H1 (cell line): ENCODE data around the gene SPATA31E1. TPM values are rescaled to one million over a fixed set of nuclear protein-coding genes. Genes with fewer than 3 reads are reported as not detected.

Source experiments
- CTCF ChIA-PET: fragments of 300-600 bp; sonication (Branson Sonifier 250); formaldehyde crosslinking; loops from one replicate; lab custom pipeline; 2021; ENCODE audit not compliant: partially characterized antibody; lab: Charles Lee
- POLR2A ChIA-PET: fragments of 300-600 bp; sonication (Branson Sonifier 250); formaldehyde crosslinking; loops from one replicate; lab custom pipeline; 2021; ENCODE audit warnings: inconsistent platforms; ENCODE audit not compliant: partially characterized antibody; lab: Charles Lee
- DNase-seq, 2 experiments: peaks; one replicate each; pipeline versions ENCODE4 v3.0.0 to v3.0.0-alpha.2; 2010 to 2022; ENCODE audit warnings: low spot score in 2 of 2, low read depth in 1 of 2, mixed read lengths in 1 of 2
- FAIRE-seq: peaks from 2 replicates; lab custom pipeline; 2011; peaks lifted over from hg19 to GRCh38; lab: Jason Lieb, UNC
- H2AFZ ChIP-seq: 2 replicates; pipeline ENCODE4 v1.8.1; 2012; ENCODE audit warnings: low read length, inconsistent platforms
- H2AK5ac ChIP-seq: 2 replicates; pipeline ENCODE4 v1.6.1; 2013; ENCODE audit warnings: low read depth, low read length
- H2BK120ac ChIP-seq: replicated peaks from 2 replicates; pipeline ENCODE3; 2013; ENCODE audit warnings: low read depth, low read length, inconsistent platforms
- H2BK12ac ChIP-seq: 2 replicates; pipeline ENCODE4 v1.6.1; 2013; ENCODE audit warnings: low read depth, low read length
- H2BK15ac ChIP-seq: 2 replicates; pipeline ENCODE4 v1.6.1; 2013; ENCODE audit warnings: low read length
- H2BK20ac ChIP-seq: 2 replicates; pipeline ENCODE4 v1.6.1; 2013; ENCODE audit warnings: low read length
- H2BK5ac ChIP-seq: 2 replicates; pipeline ENCODE4 v1.6.1; 2013; ENCODE audit warnings: low read depth, low read length
- H3K14ac ChIP-seq: 2 replicates; pipeline ENCODE4 v1.6.1; 2013; ENCODE audit warnings: inconsistent platforms; ENCODE audit not compliant: insufficient read length
- H3K18ac ChIP-seq: 2 replicates; pipeline ENCODE4 v1.6.1; 2013; ENCODE audit warnings: low read length; ENCODE audit errors: extremely low read depth
- H3K23ac ChIP-seq: 2 replicates; pipeline ENCODE4 v1.6.1; 2013; ENCODE audit warnings: inconsistent platforms; ENCODE audit not compliant: insufficient read length
- H3K23me2 ChIP-seq: 2 replicates; pipeline ENCODE4 v1.6.1; 2013; ENCODE audit warnings: low read depth, low read length
- H3K27ac ChIP-seq: 2 replicates; pipeline ENCODE4 v1.6.1; 2011; ENCODE audit warnings: low read depth, low read length, inconsistent platforms
- H3K27me3 ChIP-seq, 4 experiments: replicated peaks in 1 of 4; 1 replicate in 1 of 4; 2 replicates in 3 of 4; pipeline versions ENCODE4 v1.6.1 to v1.8.1; 2011 to 2013; ENCODE audit warnings: low read length in 3 of 4, mild to moderate bottlenecking in 3 of 4, inconsistent platforms in 2 of 4, mixed read lengths in 2 of 4, moderate library complexity in 1 of 4; ENCODE audit not compliant: control insufficient read depth in 3 of 4, insufficient read depth in 3 of 4; ENCODE audit errors: extremely low read depth in 1 of 4
- H3K36me3 ChIP-seq, 4 experiments: 2 replicates each; pipeline versions ENCODE4 v1.6.1 to v1.8.1; 2011 to 2013; ENCODE audit warnings: mild to moderate bottlenecking in 4 of 4, low read length in 3 of 4, moderate library complexity in 2 of 4, control low read depth in 1 of 4, inconsistent platforms in 1 of 4; ENCODE audit not compliant: insufficient read depth in 4 of 4, control insufficient read depth in 2 of 4
- H3K4ac ChIP-seq: replicated peaks from 2 replicates; pipeline ENCODE3; 2013; ENCODE audit warnings: low read length, low read depth, mixed read lengths, inconsistent platforms; ENCODE audit not compliant: insufficient read length
- H3K4me1 ChIP-seq, 4 experiments: replicated peaks in 1 of 4; 1 replicate in 1 of 4; 2 replicates in 3 of 4; pipeline versions ENCODE4 v1.6.1 to v1.8.1; 2011 to 2013; ENCODE audit warnings: low read length in 3 of 4, inconsistent platforms in 2 of 4, mixed read lengths in 1 of 4; ENCODE audit not compliant: insufficient read depth in 4 of 4, control insufficient read depth in 3 of 4
- H3K4me2 ChIP-seq, 2 experiments: 2 replicates each; pipeline versions ENCODE4 v1.6.1 to v1.8.1; 2011 to 2013; ENCODE audit warnings: low read depth in 2 of 2, low read length in 2 of 2, control low read depth in 1 of 2, inconsistent platforms in 1 of 2, mild to moderate bottlenecking in 1 of 2; ENCODE audit not compliant: insufficient read depth in 1 of 2
- H3K4me3 ChIP-seq, 4 experiments: fragments of 200-600, 300-600 bp in 1 of 4; sonication (generic), shearing (Covaris generic), sonication (Bioruptor Twin) in 1 of 4; 2 replicates each; pipeline versions ENCODE4 v1.5.1 to v1.8.1; 2011 to 2016; ENCODE audit warnings: low read length in 4 of 4, low read depth in 3 of 4, control low read depth in 2 of 4, inconsistent platforms in 2 of 4, mild to moderate bottlenecking in 2 of 4, mixed read lengths in 1 of 4, moderate library complexity in 1 of 4; ENCODE audit not compliant: insufficient read depth in 2 of 4; ENCODE audit errors: extremely low read depth in 1 of 4
- H3K56ac ChIP-seq: replicated peaks from 2 replicates; pipeline ENCODE3; 2013; ENCODE audit warnings: low read depth, mild to moderate bottlenecking, mixed read lengths, low read length, inconsistent platforms; ENCODE audit not compliant: insufficient read length
- H3K79me1 ChIP-seq: 2 replicates; pipeline ENCODE4 v1.6.1; 2013; ENCODE audit warnings: low read depth, low read length, control low read depth
- H3K79me2 ChIP-seq, 2 experiments: 2 replicates each; pipeline versions ENCODE4 v1.6.1 to v1.8.1; 2012 to 2013; ENCODE audit warnings: low read length in 2 of 2, mild to moderate bottlenecking in 2 of 2, inconsistent platforms in 1 of 2; ENCODE audit not compliant: insufficient read depth in 2 of 2, control insufficient read depth in 1 of 2
- H3K9ac ChIP-seq, 4 experiments: replicated peaks in 1 of 4; 1 replicate in 1 of 4; 2 replicates in 3 of 4; pipeline versions ENCODE4 v1.6.1 to v1.8.1; 2011 to 2013; ENCODE audit warnings: low read depth in 3 of 4, low read length in 3 of 4, control low read depth in 2 of 4, mild to moderate bottlenecking in 2 of 4, moderate library complexity in 2 of 4, inconsistent platforms in 1 of 4; ENCODE audit errors: extremely low read depth in 1 of 4
- H3K9me3 ChIP-seq, 2 experiments: 2 replicates each; pipeline versions ENCODE4 v1.6.1 to v1.8.1; 2012 to 2013; ENCODE audit warnings: mild to moderate bottlenecking in 2 of 2, moderate library complexity in 2 of 2, control low read depth in 1 of 2, inconsistent platforms in 1 of 2, low read depth in 1 of 2, low read length in 1 of 2, mixed read lengths in 1 of 2; ENCODE audit not compliant: insufficient read depth in 2 of 2
- H4K20me1 ChIP-seq, 2 experiments: replicated peaks in 1 of 2; 2 replicates each; pipeline versions ENCODE3 to v1.8.1; 2011 to 2013; ENCODE audit warnings: inconsistent platforms in 2 of 2, low read length in 2 of 2, mild to moderate bottlenecking in 1 of 2; ENCODE audit not compliant: insufficient read depth in 2 of 2, control insufficient read depth in 1 of 2
- H4K5ac ChIP-seq: 2 replicates; pipeline ENCODE4 v1.6.1; 2013; ENCODE audit warnings: low read length, low read depth, mixed read lengths, inconsistent platforms; ENCODE audit not compliant: insufficient read length
- H4K8ac ChIP-seq: 2 replicates; pipeline ENCODE4 v1.8.0; 2013; ENCODE audit warnings: mild to moderate bottlenecking, moderate library complexity, low read length, inconsistent platforms; ENCODE audit not compliant: insufficient read depth; ENCODE audit errors: extremely low read depth
- H4K91ac ChIP-seq: replicated peaks from 2 replicates; pipeline ENCODE3; 2013; ENCODE audit warnings: low read length, mixed read lengths, inconsistent platforms; ENCODE audit not compliant: insufficient read length
- CREB1 ChIP-seq: IDR thresholded peaks from 2 replicates; pipeline ENCODE4 v1.6.1; 2012; ENCODE audit warnings: inconsistent platforms
- EGR1 ChIP-seq: IDR thresholded peaks from 2 replicates; pipeline ENCODE4 v1.6.1; 2011; ENCODE audit warnings: low read depth, low read length, borderline replicate concordance
- HDAC2 ChIP-seq, 2 experiments: fragments of 300-600 bp in 1 of 2; sonication (generic) in 1 of 2; IDR thresholded peaks; 2 replicates each; pipeline ENCODE4 v1.6.1; 2011 to 2012; ENCODE audit warnings: low read depth in 2 of 2, low read length in 2 of 2, mild to moderate bottlenecking in 2 of 2, moderate library complexity in 2 of 2, borderline replicate concordance in 1 of 2, inconsistent platforms in 1 of 2
- HDAC6 ChIP-seq: IDR thresholded peaks from one replicate; pipeline ENCODE4 v1.7.1; 2012; ENCODE audit warnings: low read depth, mild to moderate bottlenecking, inconsistent platforms, low read length, moderate library complexity
- KDM4A ChIP-seq: IDR thresholded peaks from one replicate; pipeline ENCODE4 v1.7.1; 2012; ENCODE audit warnings: low read depth, mild to moderate bottlenecking, moderate library complexity, low read length, inconsistent platforms; ENCODE audit not compliant: severe bottlenecking
- POLR2A ChIP-seq, 2 experiments: IDR thresholded peaks; 1 replicate in 1 of 2; 2 replicates in 1 of 2; pipeline ENCODE4 v1.6.1; 2011; ENCODE audit warnings: low read depth in 2 of 2, low read length in 2 of 2, mild to moderate bottlenecking in 2 of 2; ENCODE audit errors: control extremely low read depth in 1 of 2
- SIRT6 ChIP-seq: IDR thresholded peaks from one replicate; pipeline ENCODE4 v1.7.1; 2012; ENCODE audit warnings: low read length, inconsistent platforms
- WGBS, 2 experiments: shearing (Covaris generic) in 1 of 2; methylation state at CpG; one replicate each; pipeline versions ENCODE4 v1.1.6 to v1.1.7; 2013 to 2015; ENCODE audit warnings: low lambda C conversion rate in 2 of 2, mixed read lengths in 2 of 2, inconsistent platforms in 1 of 2, low coverage in 1 of 2, missing lambda C conversion rate in 1 of 2; ENCODE audit not compliant: insufficient replicate concordance in 2 of 2, insufficient coverage in 1 of 2, insufficient read length in 1 of 2; ENCODE audit errors: extremely low coverage in 1 of 2, missing lambda C conversion rate in 1 of 2; 5-methylcytosine and 5-hydroxymethylcytosine counted together
- polyA plus RNA-seq, 7 experiments: library from polyadenylated mRNA; depleted of rRNA in 3 of 7; stranded (reverse) in 5 of 7; unstranded in 2 of 7; fragments of >200 nt in 5 of 7; fragments of 200-250 nt in 2 of 7; gene quantifications; 1 replicate in 5 of 7; 2 replicates in 1 of 7; 4 replicates in 1 of 7; pipeline versions ENCODE4 v1.2.1 to v1.2.3, GENCODE V29; 2011 to 2013; ENCODE audit warnings: missing spikeins in 2 of 7, mixed read lengths in 2 of 7
- total RNA-seq: library from RNA; stranded (reverse); fragmentation: NEBNext Ultra II Directional; extraction: Animal tissue kit (Norgen Biotek cat#: 25700); gene quantifications from 2 replicates; pipeline ENCODE4 v1.2.1, GENCODE V29; 2021

Gene SPATA31E1
- total and polyA plus RNA-seq, 2 of the 8 experiments (the other 6 are each of a cell fraction or from before 2014, with no cell fraction given), result 0.05 to 0.09 TPM

DNA sequence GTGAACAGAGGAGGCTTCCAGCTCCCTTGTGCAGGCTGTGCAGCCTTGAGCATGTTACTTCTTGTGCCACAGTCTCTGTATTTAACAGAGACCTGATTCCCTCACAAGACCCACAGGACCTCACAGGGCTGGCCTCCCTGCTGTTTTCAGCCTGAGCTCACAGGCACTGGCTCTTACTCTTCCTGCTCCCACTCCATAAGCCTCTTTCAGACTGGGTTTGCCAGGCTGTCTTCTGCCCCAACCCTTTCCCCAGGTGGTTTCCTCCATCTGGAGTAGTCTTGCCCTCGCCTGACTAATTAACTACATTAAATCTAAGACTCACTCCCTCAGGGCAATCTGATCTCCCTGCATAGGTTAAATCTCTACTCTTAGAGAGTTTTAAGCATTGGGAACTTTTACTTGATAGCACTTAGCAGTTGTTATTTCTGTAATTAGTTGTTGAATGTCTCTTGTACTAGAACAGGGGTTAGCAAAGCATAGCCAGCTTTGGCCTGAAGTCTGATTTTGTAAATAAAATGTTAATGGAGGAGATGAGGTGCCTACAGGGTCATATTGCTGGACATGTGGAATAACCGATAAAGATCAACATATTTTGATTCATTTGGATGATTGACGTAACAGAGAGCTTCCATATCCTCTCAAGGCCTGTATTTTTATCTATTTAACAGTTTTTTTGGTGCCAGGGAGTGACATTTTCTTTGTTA, 28.6 kb upstream of the SPATA31E1 start:
- no peaks in the 10 kb centered on the region for H4K20me1 ChIP-seq
- no peak overlapping the region for H2BK12ac ChIP-seq
- no peak overlapping the region for H4K5ac ChIP-seq
- H3K9me3 ChIP-seq, result peaks cover 5 to 16% of the 10 kb centered on the region in 2 experiments; a peak in 1 of 4 replicates
- no peak overlapping the region for H2BK15ac ChIP-seq
- H2AFZ ChIP-seq, result peak overlapping the region; percentile 51; the same call in 1 of the 2 replicates
- no peak overlapping the region for H3K27ac ChIP-seq
- no peak overlapping the region for H4K8ac ChIP-seq
- H3K4me3 ChIP-seq, result no peak overlapping the region
- H3K27me3 ChIP-seq, result no peaks in the 10 kb centered on the region
- H3K23me2 ChIP-seq, result no peaks in the 10 kb centered on the region
- H3K18ac ChIP-seq, result no peak overlapping the region
- H3K4me1 ChIP-seq, result peaks cover 0 to 5% (median 0%) of the 10 kb centered on the region in 4 experiments; a peak in 3 of 7 replicates
- H3K23ac ChIP-seq, result no peak overlapping the region
- no peak overlapping the region for H2BK20ac ChIP-seq
- H3K4ac ChIP-seq, result no peak overlapping the region
- H2AK5ac ChIP-seq, result no peak overlapping the region
- H3K79me1 ChIP-seq, result no peaks in the 10 kb centered on the region
- H3K36me3 ChIP-seq, result no peaks in the 10 kb centered on the region
- peak; percentile 42 for FAIRE-seq
- no peak overlapping the region for H3K14ac ChIP-seq
- H2BK5ac ChIP-seq, result no peak overlapping the region
- TF ChIP-seq EGR1 (no peak), HDAC6 (no peak), SIRT6 (no peak), HDAC2 (IDR thresholded peaks at IDR 0.05; ENCODE audit: borderline replicate concordance in 1 of 2, low read depth in 2 of 2, low read length in 2 of 2) (no peak), KDM4A (no peak), CREB1 (no peak), POLR2A (IDR thresholded peaks at IDR 0.05; ENCODE audit: control extremely low read depth in 1 of 2, low read depth in 2 of 2, low read length in 2 of 2) (no peak)
- no peaks in the 10 kb centered on the region for H3K79me2 ChIP-seq
- ChIA-PET CTCF (interaction anchor here (1.1 kb wide), 1 partner anchor 10 kb away, joined by 3 read pairs; no protein-coding TSS in a partner anchor), POLR2A (interaction anchor here (0.9 kb wide), 1 partner anchor 137 kb away, joined by 3 read pairs; no protein-coding TSS in a partner anchor)
- H2BK120ac ChIP-seq, result no peak overlapping the region
- H3K4me2 ChIP-seq, result no peak overlapping the region
- WGBS, 2 experiments, result 89% methylated on average over 3 of the region's 3 CpGs; no CpG with 5 or more reads in 1 of the 2 experiments
- no peak overlapping the region for H3K9ac ChIP-seq
- no peak overlapping the region for H4K91ac ChIP-seq
- H3K56ac ChIP-seq, result no peak overlapping the region
- DNase-seq, result no peak
